NCI-H2196 (cell line): ENCODE measurements around the gene PRKAR1A.
"Not testable (repeated sequence)": the region's sequence is repeated elsewhere in the genome, so short reads cannot be mapped to it uniquely, and the experiment has no call there.

Experiments
- DNase-seq: peaks from one replicate; lab custom pipeline; 2025; ENCODE audit not compliant: unreplicated experiment; lab: John Stamatoyannopoulos, UW

Gene PRKAR1A

DNA sequence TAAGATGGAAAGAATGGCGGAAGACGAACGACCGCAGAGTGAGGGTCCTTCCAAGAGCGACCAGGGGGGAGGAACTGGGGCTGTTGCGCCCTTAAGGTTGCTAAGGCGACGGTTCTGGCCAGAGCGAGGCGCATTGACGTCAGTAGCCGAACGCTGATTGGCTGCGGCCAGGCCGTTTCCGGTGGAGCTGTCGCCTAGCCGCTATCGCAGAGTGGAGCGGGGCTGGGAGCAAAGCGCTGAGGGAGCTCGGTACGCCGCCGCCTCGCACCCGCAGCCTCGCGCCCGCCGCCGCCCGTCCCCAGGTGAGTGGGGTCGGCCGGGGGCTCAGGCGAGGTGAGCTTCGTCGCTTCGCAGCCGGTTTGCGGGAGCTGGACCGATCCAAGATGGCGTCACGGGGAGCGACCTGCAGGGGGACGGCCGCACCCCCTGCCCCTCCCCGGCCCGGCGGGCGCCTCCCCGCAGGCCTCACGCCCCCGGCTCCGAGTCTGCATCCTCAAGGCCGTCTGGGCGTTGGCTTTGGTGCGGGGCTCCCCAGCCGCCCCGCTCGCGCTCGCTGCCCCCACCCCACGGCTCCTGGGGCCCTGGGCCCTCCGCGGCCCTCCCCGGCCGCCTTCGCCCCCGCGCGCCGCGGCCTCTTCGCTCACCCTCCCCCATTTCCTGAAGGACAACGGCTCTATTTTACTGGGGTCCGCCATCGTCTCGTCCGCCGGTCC is at the start of gene PRKAR1A:
TSS of gene PRKAR1A (plus strand) at position 184 of the 713 bp plus-strand sequence. CDS start 2,970 bp downstream, outside the sequence.
- DNase-seq, result peak; percentile 97

DNA sequence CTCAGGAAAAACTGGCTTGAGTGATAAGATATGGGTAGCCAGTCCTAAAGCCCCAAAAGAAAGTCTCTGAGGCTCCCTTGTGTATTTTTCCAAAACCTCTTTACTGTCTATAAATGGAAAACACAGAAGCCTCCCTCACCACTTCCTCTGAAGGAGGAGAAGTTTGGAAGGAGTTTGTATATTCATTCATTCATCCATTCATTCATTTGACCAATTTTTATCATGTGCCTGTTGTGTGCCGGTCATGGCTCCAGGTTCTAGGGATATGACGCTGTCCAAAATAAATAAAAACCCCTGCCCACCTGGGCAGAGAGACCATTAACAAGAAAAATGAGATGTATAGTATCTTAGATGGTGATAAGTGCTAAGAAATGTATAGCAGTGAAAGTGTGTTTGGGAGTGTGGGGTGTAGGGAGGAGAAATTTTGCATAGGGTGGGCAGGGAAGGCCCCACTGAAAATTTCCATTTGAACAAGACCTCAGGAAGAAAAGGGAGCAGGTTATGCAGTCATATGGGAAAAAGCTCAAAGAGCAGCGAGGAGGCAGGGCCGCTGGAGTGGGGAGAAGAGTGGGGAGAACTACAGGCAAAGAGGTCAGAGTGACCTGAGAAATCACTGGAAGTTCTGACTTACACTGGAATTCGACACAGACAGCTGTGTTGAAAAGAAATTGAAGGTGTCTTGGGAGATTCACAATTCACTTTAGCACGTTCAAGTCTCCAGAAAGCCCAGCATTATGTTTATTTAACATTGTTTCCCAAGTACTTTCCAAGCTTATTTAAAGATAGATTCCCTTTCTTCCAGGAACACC is 48.8 kb upstream of the PRKAR1A start:
- DNase-seq, result no peak

DNA sequence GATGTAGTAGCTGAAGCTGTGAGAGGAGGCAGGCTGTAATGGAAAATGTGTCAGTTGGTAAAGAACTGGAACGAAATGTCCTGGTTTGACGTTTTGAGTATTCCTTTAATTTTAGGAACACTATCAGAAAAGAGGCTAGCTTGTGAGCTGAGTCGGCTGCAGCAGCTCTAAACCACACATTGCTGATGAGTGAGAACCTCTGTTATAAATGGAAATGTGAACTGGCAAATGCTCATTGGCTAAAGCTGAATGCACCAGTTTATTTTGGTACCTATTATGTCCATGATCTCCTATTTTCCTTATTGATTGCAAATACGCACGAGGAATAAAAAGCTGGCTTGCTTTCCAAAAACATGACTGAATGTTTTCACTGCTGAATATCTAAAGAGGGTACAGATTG is 43.9 kb upstream of the PRKAR1A start:
- no peak for DNase-seq

DNA sequence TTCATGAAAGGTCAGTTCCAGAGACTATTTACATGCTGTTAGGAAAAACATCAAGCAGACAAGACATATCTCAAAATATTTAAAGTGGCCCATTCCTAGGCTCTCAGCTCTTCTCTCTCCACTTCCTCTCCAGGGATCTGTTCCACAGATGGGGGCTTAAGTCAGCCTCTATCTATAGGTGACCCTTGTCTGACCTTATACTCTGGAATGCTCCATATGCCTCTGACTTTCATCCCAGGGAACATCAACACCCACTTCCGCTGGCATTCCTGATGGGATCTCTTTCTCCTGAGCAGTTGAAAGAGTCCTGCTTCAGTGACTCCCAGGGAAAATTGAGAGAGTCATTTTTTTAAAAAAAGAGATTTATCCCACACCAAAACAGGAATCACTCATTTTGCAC is 43.4 kb upstream of the PRKAR1A start:
- no peak for DNase-seq

DNA sequence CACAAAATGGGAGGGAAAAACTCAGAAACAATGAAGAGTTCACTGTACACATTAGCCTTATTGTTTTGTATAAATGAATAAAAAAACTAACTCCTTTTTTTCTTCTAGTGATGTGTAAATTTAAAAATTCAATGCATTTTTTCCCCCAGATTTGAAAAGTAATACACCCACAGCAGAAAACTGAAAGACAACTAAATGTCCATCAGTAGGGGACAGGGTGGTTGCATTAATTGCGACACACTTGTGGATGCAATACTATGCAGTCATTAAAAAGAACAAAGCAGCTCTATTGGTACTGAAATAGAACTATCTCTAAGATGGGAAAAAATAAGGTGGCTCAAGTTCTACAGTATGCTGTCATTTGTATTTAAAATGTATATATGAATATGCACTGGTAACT is 41.3 kb upstream of the PRKAR1A start:
- DNase-seq, result no peak

DNA sequence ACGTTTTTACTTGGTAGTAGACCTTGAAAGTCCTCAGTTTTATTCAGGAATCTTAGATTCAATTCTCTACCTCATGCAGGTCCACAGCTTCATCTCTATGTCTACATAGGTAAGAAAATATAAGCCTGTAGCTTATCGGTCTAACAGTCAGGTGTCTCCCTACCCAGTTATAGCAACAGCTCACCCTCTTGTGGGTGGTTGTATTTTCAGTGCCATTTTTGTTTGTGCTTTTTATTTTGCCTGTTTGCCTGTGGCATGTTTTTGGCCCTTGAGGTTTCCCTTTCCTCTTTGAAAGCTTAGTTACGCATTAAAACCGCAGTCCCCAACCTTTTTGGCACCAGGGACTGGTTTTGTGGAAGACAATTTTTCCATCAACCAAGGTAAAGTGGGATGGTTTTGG is 31.3 kb upstream of the PRKAR1A start:
- DNase-seq, result no peak

DNA sequence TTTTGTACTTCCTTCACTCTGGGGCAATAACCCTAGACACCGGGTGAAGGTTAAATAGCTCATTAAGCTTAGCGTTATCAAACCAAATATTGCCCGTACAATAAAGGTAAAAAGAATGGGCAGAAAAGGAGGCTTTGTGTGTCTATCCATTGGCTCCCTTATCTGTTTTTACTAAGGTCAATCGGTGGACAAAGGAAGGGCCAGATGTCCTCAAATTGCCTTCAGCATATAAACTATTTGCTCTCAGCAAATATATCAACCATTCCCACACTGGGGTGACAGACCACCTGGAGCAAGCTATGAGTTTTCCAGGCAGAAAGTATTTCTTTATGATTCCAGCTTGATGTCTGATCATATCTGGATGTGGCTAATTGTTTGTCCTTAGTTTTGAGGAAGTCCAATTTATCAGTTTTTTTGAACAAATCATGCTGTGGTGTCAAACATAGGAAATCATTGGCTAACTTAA is 29.6 kb upstream of the PRKAR1A start:
- no peak for DNase-seq

DNA sequence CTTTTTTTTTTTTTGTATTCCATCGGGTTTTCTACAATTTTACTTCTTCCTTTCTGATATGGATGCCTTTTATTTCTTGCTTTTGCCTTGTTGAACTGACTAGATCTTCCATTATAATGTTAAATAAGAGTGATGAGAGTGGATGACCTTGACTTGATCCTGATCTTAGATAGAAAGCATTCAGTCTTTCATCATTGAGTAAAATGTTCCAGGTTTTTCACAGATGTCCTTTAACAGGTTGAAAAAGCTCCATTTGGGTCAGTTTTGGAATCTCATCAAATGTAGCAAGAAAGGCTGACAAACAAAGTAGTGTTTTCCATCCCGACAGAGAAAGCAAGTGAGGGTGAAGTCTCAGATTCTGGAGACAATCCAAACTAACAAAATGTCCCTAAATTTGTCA is 27.8 kb upstream of the PRKAR1A start:
- no peak for DNase-seq

DNA sequence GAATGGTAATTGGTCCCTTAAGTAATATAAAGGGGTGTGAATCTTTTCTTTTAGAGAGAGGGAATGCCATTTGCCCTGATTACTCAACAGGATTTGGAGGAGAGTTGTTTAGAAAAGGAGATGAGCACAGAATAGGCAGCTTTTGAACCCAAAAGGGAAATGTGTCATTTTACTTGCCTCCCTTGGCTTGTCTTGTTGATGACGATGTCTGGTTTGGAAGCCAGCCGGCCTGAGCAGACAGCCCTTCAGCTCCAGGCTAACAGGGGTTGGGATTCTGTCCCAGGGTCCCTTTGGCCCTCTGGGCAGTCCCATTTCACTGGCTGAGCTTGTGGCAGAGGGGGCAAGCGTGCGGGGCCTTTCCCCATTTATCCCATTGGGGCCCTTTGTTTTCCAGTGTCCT is 22.3 kb upstream of the PRKAR1A start:
- DNase-seq, result no peak

DNA sequence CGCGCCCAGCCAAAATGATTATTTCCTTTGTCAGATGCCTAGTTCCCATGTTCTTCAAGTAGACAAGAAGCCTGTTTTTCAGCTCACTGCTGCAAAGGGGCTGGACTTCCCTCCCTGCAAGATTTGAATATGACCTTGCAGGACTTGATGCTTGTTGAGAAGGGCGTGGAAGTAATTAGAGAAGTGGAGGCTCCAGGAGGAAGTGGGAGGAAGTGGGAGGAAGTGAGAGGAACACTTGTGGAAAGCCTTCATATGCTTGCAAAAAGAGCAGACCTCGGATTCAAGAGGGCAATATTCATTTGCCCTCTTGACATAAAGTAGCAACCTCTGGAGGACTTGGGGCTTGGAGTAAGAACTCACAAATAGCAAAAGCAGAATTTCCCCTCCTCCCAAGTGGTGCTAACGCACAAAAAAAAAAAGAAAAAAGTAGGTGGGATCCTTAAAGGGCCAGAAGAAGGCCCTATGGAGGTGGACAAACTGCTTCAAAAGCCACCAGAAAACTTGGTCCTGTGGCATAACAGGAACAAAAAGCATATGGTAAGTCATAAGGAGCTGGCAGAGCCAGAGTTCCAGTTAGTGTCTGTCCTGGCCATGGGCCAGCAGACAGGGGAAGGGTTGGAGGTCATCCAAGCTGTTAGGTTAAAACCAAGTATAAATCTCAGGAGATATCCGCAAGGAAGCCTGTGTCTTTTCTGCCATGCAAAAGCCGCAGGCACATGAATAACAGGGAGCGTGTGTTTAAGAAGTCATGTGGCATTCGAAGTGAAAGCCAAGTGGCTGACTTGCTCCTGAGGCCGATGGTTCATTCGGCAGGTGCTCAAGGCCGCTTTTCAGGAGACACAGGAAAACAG is 20.6 kb upstream of the PRKAR1A start:
- DNase-seq, result peak; percentile 68

DNA sequence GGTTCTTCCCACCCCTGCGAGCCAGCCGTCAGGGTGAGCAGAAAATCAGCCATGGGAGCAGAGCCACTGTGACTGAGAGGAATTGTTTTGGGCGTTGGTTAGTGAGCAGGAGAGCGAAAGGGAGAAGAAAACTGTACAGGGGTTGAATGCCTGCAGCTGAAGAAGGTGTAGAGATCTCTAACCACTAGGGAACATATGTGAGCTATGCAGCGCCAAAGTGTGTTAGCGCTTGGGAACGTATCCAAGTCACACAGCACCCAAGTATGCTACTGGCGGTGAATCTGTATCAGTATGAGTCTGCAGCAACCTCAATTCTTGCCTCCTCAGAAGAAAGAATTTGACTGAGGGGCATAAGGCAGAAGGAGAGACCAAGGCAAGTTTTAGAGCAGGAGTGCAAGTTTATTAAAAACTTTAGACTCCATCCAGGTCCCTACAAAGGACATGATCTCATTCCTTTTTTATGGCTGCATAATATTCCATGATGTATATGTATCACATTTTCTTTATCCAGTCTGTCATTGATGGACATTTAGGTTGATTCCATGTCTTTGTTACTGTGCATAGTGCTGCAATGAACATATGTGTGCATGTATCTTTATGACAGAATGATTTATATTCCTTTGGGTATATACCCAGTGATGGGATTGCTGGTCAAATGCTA is 19.7 kb upstream of the PRKAR1A start:
- not testable (repeated sequence) for DNase-seq

DNA sequence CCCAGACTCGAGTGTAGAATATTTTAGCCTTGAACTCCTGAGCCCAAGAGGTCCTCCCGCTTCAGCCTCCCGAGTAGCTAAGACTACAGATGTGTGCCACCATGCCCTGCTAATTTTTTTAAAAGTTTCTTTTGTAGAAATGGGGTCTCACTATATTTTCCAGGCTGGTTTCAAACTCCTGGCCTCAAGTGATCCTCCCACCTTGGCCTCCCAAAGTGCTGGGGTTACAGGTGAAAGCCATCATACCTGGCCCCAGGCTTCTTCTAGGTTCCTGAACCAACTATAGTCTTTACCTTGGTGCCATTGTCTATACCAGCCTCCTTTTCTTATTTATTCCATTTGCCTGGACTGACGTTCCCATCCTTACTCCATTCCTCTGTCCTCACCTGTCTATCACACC is 17.1 kb upstream of the PRKAR1A start:
- DNase-seq, result no peak

DNA sequence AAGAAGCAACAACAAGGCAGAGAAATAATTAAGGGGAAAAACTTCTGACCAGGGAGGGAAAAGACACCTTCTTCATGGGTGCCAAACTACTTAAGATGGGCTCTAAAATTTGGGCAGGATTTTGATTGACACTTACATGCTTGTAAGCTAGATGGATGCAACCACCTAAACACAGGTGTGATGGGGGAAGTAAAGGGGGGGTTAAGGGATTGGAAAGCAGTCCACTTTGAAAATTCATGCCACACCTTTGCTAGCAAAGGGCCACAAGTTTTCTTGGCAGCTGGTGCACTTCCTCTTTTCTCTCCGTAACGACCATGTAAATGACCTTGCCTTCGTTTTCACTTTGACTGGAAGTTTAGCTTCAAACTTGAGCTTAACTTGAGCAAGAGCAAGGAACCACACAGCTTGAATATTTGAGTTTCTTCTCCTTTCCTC is 14.3 kb upstream of the PRKAR1A start:
- DNase-seq, result no peak

DNA sequence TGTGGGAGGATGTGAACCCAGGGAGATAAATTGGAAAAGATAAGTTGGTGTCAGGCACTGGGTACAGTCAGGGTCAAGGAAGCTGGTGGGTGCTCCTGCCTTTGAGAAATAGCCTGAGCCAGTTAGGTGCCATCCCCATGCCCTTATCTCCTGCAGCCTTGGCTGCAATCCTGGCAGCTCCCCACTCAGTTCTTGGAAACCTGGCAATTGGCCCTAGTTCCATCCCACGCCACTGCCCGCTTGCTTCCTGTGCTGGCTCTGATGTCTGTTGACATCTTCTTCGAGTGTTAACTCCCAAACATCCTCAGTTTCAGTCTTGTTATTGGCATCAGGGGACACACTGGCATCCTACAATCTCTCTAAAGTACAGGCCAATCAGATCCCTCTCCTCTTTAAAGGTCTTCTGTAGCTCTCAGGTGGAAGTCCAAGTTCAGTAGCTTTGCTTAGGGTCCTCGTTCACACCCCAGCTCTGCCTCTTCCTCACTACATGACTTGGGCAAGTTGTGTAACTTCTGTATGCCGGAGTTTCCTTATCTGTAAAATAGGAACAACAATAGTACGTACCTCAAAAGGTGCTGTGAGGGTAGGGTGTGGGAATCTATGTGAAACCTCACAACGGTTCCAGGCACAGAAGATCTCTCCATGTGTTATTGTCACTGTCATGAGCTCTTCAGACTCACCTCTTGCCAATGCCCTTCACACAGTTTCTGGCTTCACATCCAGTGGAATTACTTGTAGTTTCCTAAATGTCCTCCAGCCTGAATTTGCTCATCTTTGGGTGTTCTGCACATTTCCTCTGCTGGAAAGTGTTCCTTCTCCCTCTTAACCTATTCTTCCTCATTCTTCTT is 13.5 kb upstream of the PRKAR1A start:
- peak; percentile 57 for DNase-seq

DNA sequence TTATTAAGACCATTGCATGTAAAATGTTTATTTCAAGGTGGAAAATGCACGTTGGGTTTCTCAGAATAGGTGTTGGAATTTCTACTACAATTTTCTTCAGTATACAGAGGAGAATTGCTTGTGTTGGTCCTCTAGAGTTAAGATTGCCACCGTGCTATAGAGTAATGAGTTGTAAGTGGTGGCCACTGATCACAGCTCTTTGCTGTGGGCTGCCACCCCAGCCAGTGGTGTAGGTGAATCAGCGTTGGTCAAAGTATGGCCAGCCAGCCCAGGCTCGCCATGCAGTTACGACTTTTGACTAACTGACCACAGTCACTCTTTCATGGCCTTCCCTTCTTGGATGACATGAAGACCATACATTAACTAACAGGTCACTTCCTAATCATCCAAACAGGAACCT is 12.6 kb upstream of the PRKAR1A start:
- DNase-seq, result no peak

DNA sequence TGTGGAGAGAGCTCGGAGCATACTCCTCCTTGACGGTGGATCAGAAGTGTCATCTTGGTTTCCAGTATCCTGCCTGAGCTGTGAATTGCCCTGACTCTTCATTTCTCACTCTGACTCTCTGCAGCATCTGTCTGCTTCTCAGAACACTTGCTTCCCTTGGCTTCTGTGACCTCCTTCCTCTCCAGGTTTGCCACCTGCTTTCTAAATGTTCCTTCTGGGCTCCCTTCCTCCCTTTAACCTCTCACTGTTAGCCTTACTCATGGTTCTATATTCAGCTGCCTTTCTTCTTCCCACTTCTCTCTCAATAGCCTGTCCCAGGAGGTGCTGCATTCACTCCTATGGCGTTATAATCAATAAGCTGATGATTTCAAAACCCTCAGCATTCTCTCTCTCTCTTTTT is 11.2 kb upstream of the PRKAR1A start:
- DNase-seq, result no peak

DNA sequence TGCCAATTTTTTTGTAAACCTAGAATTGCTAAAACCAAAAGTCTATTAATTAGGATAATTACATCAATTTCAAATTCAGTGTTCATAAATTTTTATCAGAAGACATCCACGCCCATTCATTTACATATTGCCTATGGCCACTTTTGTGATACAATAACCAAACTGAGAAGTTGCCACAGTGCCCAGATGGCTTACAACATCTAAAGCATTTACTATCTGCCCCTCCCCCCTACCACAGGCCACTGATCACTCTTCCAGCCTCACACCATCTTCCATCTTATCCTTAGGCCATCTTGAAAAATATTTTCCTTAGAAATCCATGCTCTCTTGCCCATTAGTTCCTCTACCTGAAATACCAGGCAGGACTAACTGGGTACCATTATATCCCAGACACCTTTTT is 6.3 kb upstream of the PRKAR1A start:
- no peak for DNase-seq

DNA sequence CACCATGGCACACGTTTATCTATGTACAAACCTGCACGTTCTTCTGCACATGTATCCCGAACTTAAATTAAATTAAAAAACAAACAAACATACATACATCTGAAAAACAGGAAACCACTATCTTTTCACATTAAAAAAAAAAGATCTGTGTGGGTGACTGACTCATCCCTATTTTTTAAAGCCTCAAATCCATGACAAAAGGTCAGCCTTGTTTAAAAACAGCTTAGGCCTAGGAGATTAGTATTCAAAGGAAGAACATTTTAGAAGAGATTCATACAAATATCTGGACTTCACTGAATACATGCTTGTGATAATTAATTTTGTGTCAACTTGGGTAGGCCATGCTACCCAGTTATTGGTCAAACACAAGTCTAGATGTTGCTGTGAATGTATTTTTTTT is 4.7 kb upstream of the PRKAR1A start:
- no peak for DNase-seq

DNA sequence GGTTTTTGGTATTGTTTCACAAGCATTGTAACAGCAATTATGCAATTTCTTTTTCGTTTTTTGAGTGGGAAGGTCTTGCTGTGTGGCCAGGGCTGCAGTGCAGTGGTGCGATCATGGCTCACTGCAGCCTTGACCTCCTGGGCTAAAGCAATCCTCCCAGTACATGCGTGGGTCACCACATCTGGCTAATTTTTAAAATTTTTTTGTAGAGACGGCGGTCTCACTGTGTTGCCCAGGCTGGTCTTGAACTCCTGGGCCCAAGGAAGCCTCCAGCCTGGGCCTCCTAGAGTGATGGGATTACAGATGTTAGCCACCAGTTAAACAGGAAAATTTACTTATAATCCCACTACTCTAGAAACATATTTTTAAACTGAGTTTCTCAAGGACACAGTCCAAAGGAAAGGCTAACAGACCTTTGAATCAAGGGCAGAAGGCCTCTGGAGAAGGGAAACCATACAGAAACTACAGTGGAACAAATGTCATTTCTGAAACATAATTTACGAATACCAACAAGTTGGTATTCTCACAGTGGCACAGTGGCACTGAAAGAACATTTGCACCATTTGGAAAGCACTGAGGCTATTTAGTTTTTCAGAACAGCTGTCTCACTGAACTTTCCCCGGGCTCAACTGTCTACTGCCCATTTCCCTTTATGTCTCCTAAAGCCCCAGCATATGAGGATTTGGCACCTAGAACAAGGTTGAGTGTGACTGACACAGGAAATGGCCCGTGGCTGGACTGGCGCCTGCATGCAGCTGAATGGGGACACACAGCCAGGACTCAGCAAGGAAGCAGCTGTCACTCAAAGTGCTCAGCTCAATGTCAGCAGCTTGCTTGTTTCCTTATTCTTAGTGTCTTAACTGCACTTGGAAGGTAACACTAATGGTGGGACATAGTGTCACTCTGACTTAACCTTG is 2.8 kb upstream of the PRKAR1A start:
- DNase-seq, result peak; percentile 80
